ENCODE data around the gene ICAM1.

DNA sequence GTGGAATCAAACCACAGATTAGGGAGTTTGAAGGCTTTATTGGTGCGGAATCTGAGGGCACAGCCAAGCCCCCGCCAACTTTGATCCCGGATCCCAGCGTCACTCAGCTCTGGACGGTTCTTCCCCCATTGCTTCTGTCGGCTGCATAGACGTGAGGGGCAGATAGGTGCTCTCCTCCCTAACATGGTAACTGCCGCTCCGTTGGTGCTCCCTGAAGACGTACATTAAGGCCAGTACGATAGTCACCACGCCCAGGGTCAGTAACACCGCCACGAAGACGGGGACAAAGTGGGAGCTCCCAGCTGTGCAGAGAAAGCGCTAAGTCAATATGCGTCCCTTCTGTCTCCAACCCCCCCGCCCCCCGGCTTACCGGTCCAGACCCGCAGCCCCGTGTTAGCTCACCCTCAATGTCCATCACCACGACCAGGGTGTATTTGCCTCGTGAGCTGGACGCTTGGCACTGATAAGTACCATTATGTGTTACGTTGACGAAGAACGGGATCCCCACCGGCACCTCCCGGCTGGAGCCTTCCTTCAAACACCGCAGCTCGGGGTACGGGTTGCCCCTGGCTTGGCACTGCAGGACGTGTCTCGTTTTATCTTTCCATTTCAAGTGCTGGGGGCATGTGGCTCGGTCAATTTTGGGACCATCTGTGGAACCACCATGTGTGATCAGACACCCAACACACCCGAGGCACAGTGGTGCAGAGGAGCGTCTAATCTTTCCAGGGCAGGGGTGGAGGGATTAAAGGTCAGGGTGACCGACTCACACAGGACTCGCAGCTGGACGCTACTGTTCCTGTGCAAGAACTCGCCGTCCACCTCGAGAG is 63.1 kb downstream of the ICAM1 start:
- TF ChIP-seq ASH2L (IDR thresholded peaks at IDR 0.05; ENCODE audit: borderline replicate concordance, low read depth): no peak
- TF ChIP-seq NR2C2 (IDR thresholded peaks at IDR 0.05; ENCODE audit: borderline replicate concordance, control insufficient read depth, insufficient read length, low read depth): no peak
- TF ChIP-seq POLR2AphosphoS5 (IDR thresholded peaks at IDR 0.05; ENCODE audit: low read length): no peak
- no peak for TF ChIP-seq NBN (IDR thresholded peaks at IDR 0.05)
- no peak for TF ChIP-seq CREB1 (IDR thresholded peaks at IDR 0.05; ENCODE audit: low read depth)
- TF ChIP-seq SP1 (IDR thresholded peaks at IDR 0.05; ENCODE audit: low read depth, low read length): no peak
- no peak for TF ChIP-seq ZZZ3 (IDR thresholded peaks at IDR 0.05; ENCODE audit: control insufficient read depth, insufficient read length, low read depth)
- TF ChIP-seq, protein P1, sequence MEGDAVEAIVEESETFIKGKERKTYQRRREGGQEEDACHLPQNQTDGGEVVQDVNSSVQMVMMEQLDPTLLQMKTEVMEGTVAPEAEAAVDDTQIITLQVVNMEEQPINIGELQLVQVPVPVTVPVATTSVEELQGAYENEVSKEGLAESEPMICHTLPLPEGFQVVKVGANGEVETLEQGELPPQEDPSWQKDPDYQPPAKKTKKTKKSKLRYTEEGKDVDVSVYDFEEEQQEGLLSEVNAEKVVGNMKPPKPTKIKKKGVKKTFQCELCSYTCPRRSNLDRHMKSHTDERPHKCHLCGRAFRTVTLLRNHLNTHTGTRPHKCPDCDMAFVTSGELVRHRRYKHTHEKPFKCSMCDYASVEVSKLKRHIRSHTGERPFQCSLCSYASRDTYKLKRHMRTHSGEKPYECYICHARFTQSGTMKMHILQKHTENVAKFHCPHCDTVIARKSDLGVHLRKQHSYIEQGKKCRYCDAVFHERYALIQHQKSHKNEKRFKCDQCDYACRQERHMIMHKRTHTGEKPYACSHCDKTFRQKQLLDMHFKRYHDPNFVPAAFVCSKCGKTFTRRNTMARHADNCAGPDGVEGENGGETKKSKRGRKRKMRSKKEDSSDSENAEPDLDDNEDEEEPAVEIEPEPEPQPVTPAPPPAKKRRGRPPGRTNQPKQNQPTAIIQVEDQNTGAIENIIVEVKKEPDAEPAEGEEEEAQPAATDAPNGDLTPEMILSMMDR (IDR thresholded peaks at IDR 0.05 in 2 of 3, conservative IDR thresholded peaks at IDR 0.05 in 1 of 3; ENCODE audit: control insufficient read depth in 2 of 3, extremely low read depth in 1 of 3, insufficient read depth in 1 of 3, low read depth in 3 of 3, low read length in 3 of 3): no peak

Measured in GM12878 (cell line).